Measurements from ENCODE around the gene SLC32A1. TPM values are rescaled to one million over a fixed set of nuclear protein-coding genes. Genes with fewer than 3 reads are reported as not detected.

Gene SLC32A1
- total RNA-seq, 1 experiment from 2014 or later, result 0.09 TPM

GRCh38 chr20:38703526-38703925 lies 20.8 kb upstream of the SLC32A1 start (continued):
- TF ChIP-seq ATF6 (CRISPR knock-in tag; IDR thresholded peaks at IDR 0.05), result no peak

GRCh38 chr20:38704136-38704535 lies 20.1 kb upstream of the SLC32A1 start:
- Mint-ChIP-seq H3K36me3 (no peaks in the 10 kb centered on the region), H3K4me3 (no peak overlapping the region), H3K4me1 (peaks cover 6% of the 10 kb centered on the region), H3K9me3 (no peaks in the 10 kb centered on the region), H3K27me3 (ENCODE audit: low read depth) (peaks cover 13% of the 10 kb centered on the region), H3K27ac (no peak overlapping the region)
- ChIA-PET CTCF (interaction anchor here (0.9 to 1.8 kb wide), 4 partner anchors 21 to 55 kb away, joined by 4 to 5 read pairs (median 4); no protein-coding TSS in a partner anchor), POLR2A (no interaction called here)
- TF ChIP-seq ESRRA (CRISPR knock-in tag; IDR thresholded peaks at IDR 0.05; ENCODE audit: borderline replicate concordance) (no peak), AFF4 (CRISPR knock-in tag; IDR thresholded peaks at IDR 0.05; ENCODE audit: borderline replicate concordance) (no peak), HMGA2 (CRISPR knock-in tag; IDR thresholded peaks at IDR 0.05) (no peak), USF2 (CRISPR knock-in tag; IDR thresholded peaks at IDR 0.05) (no peak), ZMAT4 (CRISPR knock-in tag; IDR thresholded peaks at IDR 0.05) (no peak), ZNF416 (CRISPR knock-in tag; IDR thresholded peaks at IDR 0.05) (no peak), MXD4 (CRISPR knock-in tag; IDR thresholded peaks at IDR 0.05; ENCODE audit: borderline replicate concordance) (no peak), ATF6 (CRISPR knock-in tag; IDR thresholded peaks at IDR 0.05) (no peak), CBFB (CRISPR knock-in tag; IDR thresholded peaks at IDR 0.05; ENCODE audit: low read depth) (no peak), ZNF138 (CRISPR knock-in tag; conservative IDR thresholded peaks at IDR 0.05) (no peak), GABPB1 (CRISPR knock-in tag; IDR thresholded peaks at IDR 0.05) (no peak)
- DNase-seq (ENCODE audit: low spot score), result no peak
- no peak for ATAC-seq

- Mint-ChIP-seq H3K4me1 (peaks cover 10% of the 10 kb centered on the region), H3K9me3 (no peaks in the 10 kb centered on the region), H3K27me3 (ENCODE audit: low read depth) (peaks cover 13% of the 10 kb centered on the region), H3K27ac (no peak overlapping the region), H3K4me3 (no peak overlapping the region), H3K36me3 (no peaks in the 10 kb centered on the region)
- ATAC-seq, result peak; percentile 85
- CTCF ChIA-PET, result interaction anchor here (0.8 to 2.7 kb wide), 6 partner anchors 19 to 58 kb away, joined by 3 to 16 read pairs (median 4); partner anchors contain the start of gene SLC32A1
- DNase-seq (ENCODE audit: low spot score), result peak; percentile 30
- POLR2A ChIA-PET, result no interaction called here
- TF ChIP-seq NFE2L1 (CRISPR knock-in tag; IDR thresholded peaks at IDR 0.05) (no peak), NFYB (CRISPR knock-in tag; conservative IDR thresholded peaks at IDR 0.05; ENCODE audit: low read depth) (no peak), SMAD4 (CRISPR knock-in tag; IDR thresholded peaks at IDR 0.05) (no peak), AFF4 (CRISPR knock-in tag; IDR thresholded peaks at IDR 0.05; ENCODE audit: borderline replicate concordance) (no peak), NR1H2 (CRISPR knock-in tag; IDR thresholded peaks at IDR 0.05) (no peak), MLX (CRISPR knock-in tag; IDR thresholded peaks at IDR 0.05) (no peak), ZNF396 (CRISPR knock-in tag; IDR thresholded peaks at IDR 0.05; ENCODE audit: borderline replicate concordance) (no peak), CDX4 (CRISPR knock-in tag; IDR thresholded peaks at IDR 0.05; ENCODE audit: borderline replicate concordance) (no peak)
Observed at GRCh38 chr20:38706509-38706908, 17.8 kb upstream of the SLC32A1 start.

Data from WTC11 (cell line).